CD4-positive, alpha-beta T cell treated with Interleukin-21 for 1 hour (primary cell): ENCODE data around the gene FBXO33.
"Not testable (repeated sequence)": the region's sequence is repeated elsewhere in the genome, so short reads cannot be mapped to it uniquely, and the experiment has no call there.

Experiments
- DNase-seq: peaks from one replicate; pipeline ENCODE4 v3.0.0-alpha.2; 2020

FBXO33 gene

DNA sequence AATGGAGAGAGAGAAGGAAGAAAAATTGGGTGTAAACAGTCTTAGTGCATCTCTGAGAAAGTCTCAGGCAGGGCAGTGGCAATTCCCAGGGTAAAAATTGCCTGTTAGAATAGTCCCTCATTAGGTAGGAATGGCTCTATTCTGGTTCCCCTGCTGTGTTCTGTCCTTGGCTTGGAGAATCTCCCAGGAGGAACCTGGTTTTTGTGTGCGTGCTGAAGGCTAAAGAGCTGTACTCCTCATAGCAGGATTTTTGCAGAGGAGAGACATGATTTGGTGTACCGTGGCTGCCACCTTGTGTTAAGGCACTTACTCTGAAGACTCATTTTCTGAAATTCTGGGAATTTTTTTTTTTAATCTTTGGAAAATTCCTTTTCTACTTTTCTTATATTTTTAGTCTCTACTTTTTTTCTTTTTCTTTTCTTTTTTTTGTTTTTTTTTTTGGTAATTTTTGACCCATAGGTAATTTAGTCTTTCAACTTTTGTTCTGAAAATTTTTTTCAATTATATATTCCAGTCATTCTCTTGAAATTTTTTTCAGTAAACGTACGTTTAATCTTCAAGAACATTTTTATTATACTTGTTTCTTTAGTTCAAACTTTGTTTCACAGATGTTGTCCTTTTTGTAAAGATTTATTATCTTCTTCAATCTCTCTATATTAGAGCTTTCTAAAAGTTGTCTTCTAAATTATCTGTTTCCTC lies 63.8 kb downstream of the FBXO33 start:
- peak; percentile 29 for DNase-seq

GRCh38 chr14:39367387-39367751 lies 64.9 kb downstream of the FBXO33 start:
- DNase-seq: no peak

- no peak for DNase-seq
Measured at GRCh38 chr14:39366460-39367386, 65.5 kb downstream of the FBXO33 start.

- no peak for DNase-seq
Measured at GRCh38 chr14:39365354-39365753, 66.9 kb downstream of the FBXO33 start.

GRCh38 chr14:39364509-39364908 lies 67.7 kb downstream of the FBXO33 start:
- DNase-seq: no peak

DNA sequence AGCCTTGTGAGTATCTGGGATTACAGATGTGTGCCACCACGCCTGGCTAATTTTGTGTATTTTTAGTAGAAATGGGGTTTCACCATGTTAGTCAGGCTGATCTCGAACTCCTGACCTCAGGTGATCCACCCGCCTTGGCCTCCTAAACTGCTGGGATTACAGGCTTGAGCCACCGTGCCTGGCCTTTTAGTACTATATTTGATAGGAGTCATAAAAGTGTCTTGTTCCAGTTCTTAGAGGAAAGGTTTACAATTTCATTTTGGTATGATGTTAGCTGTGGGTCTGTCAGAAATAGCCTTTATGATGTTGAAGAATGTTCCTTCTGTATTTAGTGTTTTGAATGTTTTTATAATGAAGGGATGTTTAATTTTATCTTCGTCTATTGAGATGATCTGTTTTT lies 70.7 kb downstream of the FBXO33 start:
- DNase-seq: not testable (repeated sequence)

- no peak for DNase-seq
Measured at GRCh38 chr14:39360316-39360715, 71.9 kb downstream of the FBXO33 start.

GRCh38 chr14:39359069-39359468 lies 73.2 kb downstream of the FBXO33 start:
- DNase-seq: not testable (repeated sequence)

DNA sequence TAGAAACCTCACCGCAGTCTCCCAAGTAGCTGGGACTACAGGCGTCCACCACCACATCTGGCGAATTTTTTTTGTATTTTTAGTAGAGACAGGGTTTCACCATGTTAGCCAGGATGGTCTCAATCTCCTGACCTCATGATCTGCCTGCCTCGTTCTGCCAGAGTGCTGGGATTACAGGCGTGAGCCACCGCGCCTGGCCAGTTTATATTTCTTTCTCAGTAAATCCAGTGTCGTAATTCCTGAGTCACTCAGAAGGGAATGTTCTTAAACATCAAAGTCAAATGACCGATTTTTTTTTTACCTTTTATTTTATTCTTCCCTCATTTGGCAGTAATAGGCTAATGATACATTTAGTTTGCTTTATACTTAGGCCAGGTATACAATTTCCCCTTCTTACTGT lies 80.5 kb downstream of the FBXO33 start:
- DNase-seq: no peak

- no peak for DNase-seq
Measured at GRCh38 chr14:39350866-39351265, 81.4 kb downstream of the FBXO33 start.
